ENCODE measurements around the gene NEU2. TPM values are rescaled to one million over a fixed set of nuclear protein-coding genes. Genes with fewer than 3 reads are reported as not detected.

The NEU2 gene
- polyA plus RNA-seq, 3 donors: not detected

- TF ChIP-seq CTCF (IDR thresholded peaks at IDR 0.05): no peak
- 91% methylated on average over 3 of the region's 4 CpGs for WGBS (ENCODE audit: insufficient coverage)
- Histone ChIP-seq H3K4me3 (replicated peaks in 1 of 3; ENCODE audit: low read depth in 2 of 3, low read length in 3 of 3) (no peak overlapping the region), H3K36me3 (replicated peaks in 1 of 2; ENCODE audit: control insufficient read depth in 1 of 2, insufficient read depth in 2 of 2, low read length in 2 of 2) (no peaks in the 10 kb centered on the region), H3K27ac (ENCODE audit: low read depth in 1 of 2, low read length in 2 of 2) (no peak overlapping the region), H3K27me3 (ENCODE audit: control insufficient read depth in 2 of 2, insufficient read depth in 2 of 2, low read length in 2 of 2) (no peaks in the 10 kb centered on the region), H4K20me1 (ENCODE audit: insufficient read depth, low read length) (no peaks in the 10 kb centered on the region), H2AFZ (ENCODE audit: insufficient read depth, low read depth, low read length, poor library complexity, severe bottlenecking) (no peak overlapping the region), H3K4me1 (ENCODE audit: control insufficient read depth in 1 of 2, insufficient read depth in 2 of 2, low read length in 2 of 2) (no peaks in the 10 kb centered on the region), H3K9ac (ENCODE audit: insufficient read depth, low read length, poor library complexity, severe bottlenecking) (no peak overlapping the region), H3K79me2 (ENCODE audit: insufficient read depth, low read length) (no peaks in the 10 kb centered on the region), H3K9me3 (replicated peaks in 1 of 2; ENCODE audit: control insufficient read depth in 1 of 2, insufficient read depth in 1 of 2, low read length in 2 of 2) (no peaks in the 10 kb centered on the region), H3K4me2 (replicated peaks; ENCODE audit: extremely low read depth, low read length, poor library complexity, severe bottlenecking) (no peak overlapping the region)
- H3K36me3 Mint-ChIP-seq: no peaks in the 10 kb centered on the region
- H3K27ac Mint-ChIP-seq: no peak overlapping the region
- intact Hi-C loops (cut with micrococcal nuclease): no loop called here
- DNase-seq: no peak
- H3K4me3 Mint-ChIP-seq: no peak overlapping the region
- peaks cover 0 to 10% (median 0%) of the 10 kb centered on the region in 3 donors for H3K27me3 Mint-ChIP-seq (ENCODE audit: low read depth in 3 of 3)
- no peaks in the 10 kb centered on the region for H3K4me1 Mint-ChIP-seq
- peaks cover 0 to 2% (median 0%) of the 10 kb centered on the region in 7 donors for H3K9me3 Mint-ChIP-seq
Observed at GRCh38 chr2:233026198-233026813, 6.2 kb upstream of the NEU2 start.

- Histone ChIP-seq H3K36me3 (replicated peaks in 1 of 2; ENCODE audit: control insufficient read depth in 1 of 2, insufficient read depth in 2 of 2, low read length in 2 of 2) (no peaks in the 10 kb centered on the region), H3K27me3 (ENCODE audit: control insufficient read depth in 2 of 2, insufficient read depth in 2 of 2, low read length in 2 of 2) (no peaks in the 10 kb centered on the region), H3K27ac (ENCODE audit: low read depth in 1 of 2, low read length in 2 of 2) (no peak overlapping the region), H3K4me1 (ENCODE audit: control insufficient read depth in 1 of 2, insufficient read depth in 2 of 2, low read length in 2 of 2) (no peaks in the 10 kb centered on the region), H3K9ac (ENCODE audit: insufficient read depth, low read length, poor library complexity, severe bottlenecking) (no peak overlapping the region), H3K79me2 (ENCODE audit: insufficient read depth, low read length) (no peaks in the 10 kb centered on the region), H3K4me3 (replicated peaks in 1 of 3; ENCODE audit: low read depth in 2 of 3, low read length in 3 of 3) (no peak overlapping the region), H3K9me3 (replicated peaks in 1 of 2; ENCODE audit: control insufficient read depth in 1 of 2, insufficient read depth in 1 of 2, low read length in 2 of 2) (no peaks in the 10 kb centered on the region), H4K20me1 (ENCODE audit: insufficient read depth, low read length) (no peaks in the 10 kb centered on the region), H2AFZ (ENCODE audit: insufficient read depth, low read depth, low read length, poor library complexity, severe bottlenecking) (no peak overlapping the region), H3K4me2 (replicated peaks; ENCODE audit: extremely low read depth, low read length, poor library complexity, severe bottlenecking) (no peak overlapping the region)
- no peak for DNase-seq
- H3K27me3 Mint-ChIP-seq (ENCODE audit: low read depth in 3 of 3): no peaks in the 10 kb centered on the region
- no peak overlapping the region for H3K4me3 Mint-ChIP-seq
- intact Hi-C loops (cut with micrococcal nuclease): no loop called here
- H3K36me3 Mint-ChIP-seq: no peaks in the 10 kb centered on the region
- H3K9me3 Mint-ChIP-seq: peaks cover 0 to 3% (median 0%) of the 10 kb centered on the region in 7 donors
- H3K4me1 Mint-ChIP-seq: no peaks in the 10 kb centered on the region
- no peak for TF ChIP-seq CTCF (IDR thresholded peaks at IDR 0.05)
- 100% methylated on average over 5 of the region's 9 CpGs for WGBS (ENCODE audit: insufficient coverage)
- no peak overlapping the region for H3K27ac Mint-ChIP-seq
Observed at GRCh38 chr2:233029321-233029720, 3.2 kb upstream of the NEU2 start.

Measured in CD14-positive monocyte (primary cell).